Erythroblast (primary cell): ENCODE measurements around the gene ZFYVE28.

Experiments
- GATA1 ChIP-seq: IDR thresholded peaks from 2 replicates; pipeline ENCODE4 v1.6.1; 2011; ENCODE audit warnings: low read depth, mild to moderate bottlenecking, control low read depth, low read length, moderate library complexity
- POLR2A ChIP-seq: IDR thresholded peaks from 2 replicates; pipeline ENCODE4 v1.6.1; 2011; ENCODE audit warnings: mild to moderate bottlenecking, low read length

GRCh38 chr4:2402048-2402842, 16.2 kb downstream of the ZFYVE28 start:
- TF ChIP-seq POLR2A (no peak), GATA1 (no peak)
